ENCODE measurements around the gene NEK4.

NEK4 gene

DNA sequence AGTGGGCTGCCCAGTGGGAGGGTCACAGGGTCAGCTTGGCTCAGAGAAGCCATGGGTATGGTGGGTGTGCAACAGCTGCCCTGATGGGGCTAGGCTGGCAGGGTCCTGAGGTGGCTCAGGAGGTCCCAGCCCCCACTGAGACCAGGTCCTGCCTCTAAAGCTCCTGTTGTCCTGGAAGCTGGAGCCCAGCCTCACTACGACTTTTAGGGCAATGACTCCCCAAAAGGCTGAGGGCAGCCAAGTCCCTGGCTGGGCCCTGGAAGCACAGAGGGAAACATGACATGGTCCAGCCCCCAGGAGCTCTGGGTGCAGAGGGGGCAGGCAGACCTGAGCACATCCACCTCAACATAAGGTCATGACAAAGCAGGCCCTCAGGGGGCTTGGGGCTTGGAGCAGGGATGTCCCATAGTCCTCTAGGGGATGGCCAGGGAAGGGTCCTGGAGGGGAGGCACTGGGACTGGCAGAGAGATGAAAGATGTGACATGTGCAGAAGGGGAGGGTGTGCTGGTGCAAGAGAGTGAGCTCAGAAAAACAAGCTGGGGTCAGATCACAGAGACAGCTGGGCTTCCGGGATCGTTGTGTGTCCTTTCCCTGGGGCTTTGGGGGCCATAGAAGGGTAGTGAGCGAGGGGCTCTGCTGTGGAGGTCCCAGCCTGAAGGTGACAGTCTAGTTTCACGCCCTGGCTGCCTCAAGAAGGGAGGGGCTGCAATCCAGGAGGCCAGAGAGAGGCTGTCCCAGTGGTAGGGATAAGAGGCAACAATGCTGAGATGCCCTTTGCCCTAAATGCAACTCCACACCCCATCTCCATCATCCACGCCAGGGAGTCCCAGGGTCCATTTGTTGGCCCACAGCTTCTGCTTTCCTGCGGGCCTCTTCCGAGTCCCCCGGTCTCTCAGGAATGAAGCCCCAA, 23.2 kb upstream of the NEK4 start:
- Histone ChIP-seq H3K4me3 (no peak overlapping the region), H3K27ac (no peak overlapping the region)

DNA sequence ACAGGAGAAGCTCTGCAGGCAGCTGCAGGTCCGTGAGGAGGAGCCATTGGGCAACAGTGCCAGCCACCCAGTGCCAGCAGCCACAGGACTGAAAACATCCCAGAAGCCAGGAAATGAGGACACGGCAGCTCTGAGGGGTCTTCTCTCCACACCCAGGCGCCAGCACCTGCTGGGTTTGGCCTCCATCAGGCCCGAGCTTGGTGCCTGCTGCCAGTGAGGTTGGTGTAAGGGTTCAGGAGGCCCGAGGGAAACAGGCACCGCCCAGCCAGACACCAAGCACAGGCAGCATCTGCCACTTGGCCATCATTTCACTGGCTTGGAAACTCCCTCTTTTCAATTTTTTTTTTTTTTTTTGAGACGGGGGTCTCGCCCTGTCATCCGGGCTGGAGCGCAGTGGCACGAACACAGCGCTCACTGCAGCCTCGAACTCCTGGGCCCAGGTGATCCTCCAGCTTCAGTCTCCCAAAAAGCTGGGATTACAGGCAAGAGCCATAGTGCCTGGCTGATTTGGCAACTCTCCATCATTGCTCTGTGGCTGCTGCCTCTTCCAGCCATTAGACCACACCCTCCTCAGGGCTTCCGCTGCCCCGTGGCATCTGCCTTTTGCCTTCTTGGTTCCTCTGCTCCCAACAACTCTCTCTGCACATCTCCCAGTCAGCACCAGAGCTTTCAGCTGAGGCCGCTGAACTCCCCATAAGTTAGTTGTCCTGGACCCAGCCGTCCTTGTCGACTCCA, 22.4 kb upstream of the NEK4 start:
- no peak overlapping the region for H3K27ac ChIP-seq
- no peak overlapping the region for H3K4me3 ChIP-seq

DNA sequence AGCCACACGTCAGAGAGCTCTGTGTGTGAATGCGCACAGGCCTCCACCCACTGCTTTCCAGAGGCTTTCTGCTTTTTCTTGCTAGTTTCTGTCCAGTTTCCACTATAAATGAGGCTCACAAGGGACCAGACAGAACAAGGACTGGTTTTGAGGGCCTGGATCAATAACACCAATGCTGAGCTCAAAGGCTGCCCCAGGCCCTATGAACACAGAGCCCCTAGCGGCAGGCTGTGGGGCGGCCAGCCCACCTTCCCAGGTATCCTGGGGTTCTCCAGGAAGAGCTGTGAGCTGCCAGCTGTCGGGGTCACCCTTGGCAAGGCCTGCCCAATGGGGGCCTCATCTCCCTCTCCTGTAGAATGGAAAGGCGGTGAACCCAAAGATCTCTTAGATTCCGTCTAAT, 21.7 kb upstream of the NEK4 start:
- Histone ChIP-seq H3K4me3 (no peak overlapping the region), H3K27ac (no peak overlapping the region)

DNA sequence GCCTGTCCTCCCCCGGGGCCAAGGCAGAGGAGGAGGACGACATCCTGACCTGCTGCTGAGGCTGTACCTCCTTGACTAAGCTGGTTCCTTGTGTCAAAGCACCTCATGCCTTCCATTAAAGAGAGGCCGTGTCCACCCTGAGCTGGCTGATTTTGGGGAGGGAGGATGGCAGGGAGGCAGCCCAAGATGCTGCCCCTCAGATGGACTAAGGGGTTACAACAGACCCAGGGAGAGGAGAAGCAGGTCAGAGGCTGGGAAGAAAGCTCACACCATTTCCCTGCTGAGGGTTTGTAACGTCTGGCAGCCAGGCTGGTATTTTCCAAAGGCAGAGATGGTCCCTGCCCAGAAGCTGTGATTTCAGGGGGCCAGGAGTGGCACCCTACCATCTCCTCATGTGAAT, 21.2 kb upstream of the NEK4 start:
- no peak overlapping the region for H3K27ac ChIP-seq
- H3K4me3 ChIP-seq = no peak overlapping the region

DNA sequence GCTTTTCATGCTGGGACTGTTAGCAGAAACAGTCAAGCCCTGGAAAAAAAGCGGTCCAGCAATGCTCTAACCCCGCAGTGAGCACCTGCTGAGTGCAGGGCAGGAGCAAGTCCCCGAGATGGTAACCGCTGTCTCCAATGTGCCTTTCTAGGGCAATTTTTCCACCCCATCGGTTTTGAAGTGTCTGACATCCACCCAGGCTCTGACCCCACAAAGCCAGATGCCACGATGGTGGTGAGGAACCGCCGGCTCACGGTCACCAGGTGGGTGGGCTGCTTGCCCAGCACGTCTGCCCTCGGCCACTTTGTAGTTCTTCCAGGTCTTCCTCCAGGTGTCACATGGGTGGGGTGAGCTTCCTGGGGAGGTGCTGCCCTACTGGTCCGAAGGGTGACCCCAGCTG, 20.6 kb upstream of the NEK4 start:
- Histone ChIP-seq H3K27ac (no peak overlapping the region), H3K4me3 (no peak overlapping the region)

DNA sequence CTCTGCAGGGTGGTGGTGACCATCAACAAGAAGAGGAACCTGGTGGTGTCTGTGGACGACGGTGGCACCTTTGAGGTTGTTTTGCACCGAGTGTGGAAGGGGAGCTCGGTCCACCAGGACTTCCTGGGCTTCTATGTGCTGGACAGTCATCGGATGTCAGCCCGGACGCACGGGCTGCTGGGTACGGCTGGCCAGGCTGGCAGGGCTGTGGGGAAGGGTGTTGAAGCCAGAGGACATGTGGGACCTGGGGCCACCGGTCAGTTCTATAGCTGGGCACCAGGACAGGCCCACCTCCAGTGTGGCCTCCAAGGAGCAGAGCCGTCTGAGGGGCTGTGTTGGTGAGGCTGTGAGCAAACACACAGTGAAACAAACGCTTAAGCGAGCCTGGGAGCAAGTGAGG, 20.0 kb upstream of the NEK4 start:
- Histone ChIP-seq H3K4me3 (no peak overlapping the region), H3K27ac (no peak overlapping the region)

DNA sequence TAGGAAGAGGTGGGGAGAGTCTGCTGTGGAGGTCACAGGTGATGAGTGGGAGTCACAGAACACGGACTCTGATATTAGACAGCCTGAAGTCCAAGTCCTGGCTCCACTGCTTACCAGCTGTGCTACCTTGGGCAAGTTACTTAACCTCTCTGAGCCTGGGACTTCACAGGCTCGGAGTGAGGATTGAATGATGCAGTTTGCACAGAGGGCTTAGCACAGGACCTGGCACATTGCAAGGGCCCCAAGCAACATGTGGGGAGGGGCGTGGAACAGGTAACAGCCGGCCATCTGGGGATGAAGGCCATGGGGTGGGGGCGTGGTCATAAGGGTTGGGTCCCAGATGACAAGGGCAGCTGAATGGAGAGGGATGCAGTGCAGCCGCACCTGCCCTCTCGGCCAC, 19.6 kb upstream of the NEK4 start:
- no peak overlapping the region for H3K27ac ChIP-seq
- H3K4me3 ChIP-seq = no peak overlapping the region

DNA sequence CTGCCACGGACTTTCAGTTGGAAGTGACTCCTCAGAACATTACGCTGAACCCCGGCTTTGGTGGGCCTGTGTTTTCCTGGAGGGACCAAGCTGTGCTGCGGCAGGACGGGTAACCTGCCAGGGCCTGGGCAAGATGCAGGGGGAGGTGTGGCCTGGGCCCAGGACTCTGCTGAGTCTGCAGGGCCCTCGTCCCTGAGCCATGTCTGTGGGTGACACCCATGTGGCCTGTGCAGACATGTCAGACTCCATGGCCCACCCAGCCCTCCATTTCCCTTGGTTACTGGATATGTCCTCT, 19.0 kb upstream of the NEK4 start:
- no peak overlapping the region for H3K27ac ChIP-seq
- H3K4me3 ChIP-seq = no peak overlapping the region

DNA sequence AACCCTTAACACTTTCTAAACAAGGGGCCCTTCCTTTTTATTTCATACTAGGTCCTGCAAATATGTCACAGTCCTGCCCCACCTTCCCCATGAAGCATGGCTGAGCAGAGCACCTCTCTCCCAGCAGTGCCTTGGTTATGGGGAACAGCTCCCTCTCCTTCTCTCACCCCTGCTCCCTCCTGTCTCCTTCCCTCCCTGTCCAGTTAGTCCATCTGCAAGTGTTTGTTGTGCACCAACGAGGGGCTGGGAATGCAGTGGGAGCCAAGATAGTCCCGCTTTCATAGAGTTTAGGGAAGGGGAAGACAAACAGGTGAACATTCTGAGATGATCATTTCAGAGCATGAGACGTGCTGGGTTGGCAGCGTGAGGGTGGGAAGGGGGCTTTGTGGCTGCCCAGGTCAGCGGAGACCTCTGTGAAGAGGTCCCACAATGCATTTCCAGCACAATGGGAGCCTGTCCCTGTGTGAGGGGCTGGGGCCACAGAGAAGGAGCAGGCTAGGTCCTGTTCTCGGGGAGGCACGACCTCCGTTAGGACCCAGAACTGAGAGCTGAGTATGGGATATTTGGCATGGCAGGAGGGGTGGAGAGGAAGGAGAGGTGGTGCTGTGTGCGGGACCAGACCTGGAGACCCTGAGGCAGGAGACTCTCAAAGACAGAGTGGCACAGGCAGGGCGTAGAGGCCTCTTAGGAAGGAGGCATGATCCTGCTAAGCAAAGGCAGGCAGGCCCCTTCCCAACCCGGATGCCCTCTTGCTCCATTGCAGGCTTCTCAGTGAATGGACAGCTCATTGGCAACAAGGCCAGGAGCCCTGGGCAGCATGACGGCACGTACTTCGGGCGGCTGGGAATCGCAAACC, 18.4 kb upstream of the NEK4 start:
- Histone ChIP-seq H3K4me3 (no peak overlapping the region), H3K27ac (no peak overlapping the region)

DNA sequence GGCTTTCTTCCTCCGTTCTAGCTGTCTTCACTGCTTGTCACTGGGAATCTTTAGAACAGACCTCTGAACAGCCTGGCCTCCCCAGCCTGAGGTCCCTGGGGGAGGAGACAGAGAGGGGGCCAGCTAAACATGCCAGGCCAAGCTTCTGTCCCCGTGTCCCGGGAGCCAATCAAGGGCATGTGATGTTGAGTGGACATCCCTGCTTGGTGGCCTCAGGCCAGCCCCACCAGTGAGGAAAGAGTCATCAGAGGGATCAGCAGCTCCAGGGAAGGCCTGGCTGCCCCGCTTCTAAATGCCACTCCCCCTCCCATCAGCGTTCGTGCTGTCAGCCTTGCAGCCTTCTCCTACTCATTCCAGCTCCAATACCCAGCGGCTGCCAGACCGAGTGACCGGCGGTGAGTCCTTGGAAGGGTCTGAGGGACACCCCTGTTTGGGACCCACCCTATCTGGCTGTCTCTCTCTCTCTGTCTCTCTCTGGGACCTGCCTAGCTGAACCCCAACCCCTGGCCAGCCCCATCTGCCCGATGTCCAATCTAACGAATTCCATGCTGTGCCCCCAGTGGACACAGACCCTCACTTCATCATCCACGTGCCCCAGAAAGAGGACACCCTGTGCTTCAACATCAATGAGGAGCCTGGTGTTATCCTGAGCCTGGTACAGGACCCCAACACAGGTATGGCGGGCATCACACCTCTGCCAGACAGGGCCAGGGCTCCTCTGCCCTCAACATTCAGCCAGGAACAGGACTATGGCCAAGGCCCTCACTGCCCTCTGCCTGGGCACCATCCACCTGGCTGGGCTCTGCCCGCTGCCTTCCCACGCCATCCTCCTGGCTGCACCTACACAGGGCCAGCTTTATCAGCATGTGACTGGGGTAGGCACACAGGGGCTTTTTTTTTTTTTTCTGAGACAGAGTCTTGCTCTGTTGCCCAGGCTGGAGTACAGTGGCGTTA, 17.2 kb upstream of the NEK4 start:
- Histone ChIP-seq H3K27ac (no peak overlapping the region), H3K4me3 (no peak overlapping the region)

DNA sequence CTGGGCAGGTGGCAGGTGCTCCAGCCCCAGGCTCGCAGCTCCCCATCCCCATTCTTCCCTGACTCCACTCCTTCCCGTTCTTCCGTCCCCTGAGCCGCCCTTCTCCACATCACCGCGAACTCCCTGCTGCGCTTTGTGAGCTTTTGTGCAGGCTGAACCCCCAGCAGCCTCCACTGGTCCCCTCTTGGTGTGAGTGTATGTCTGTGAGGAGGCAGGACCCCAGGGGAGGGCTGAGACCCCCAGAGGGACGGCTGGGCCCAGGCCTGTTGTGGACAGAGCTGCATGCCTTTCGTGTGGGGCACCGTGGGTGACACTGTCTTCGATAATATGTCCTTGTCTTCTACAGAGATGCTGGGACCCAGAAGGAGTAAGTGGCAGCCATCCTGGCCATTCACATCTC, 16.5 kb upstream of the NEK4 start:
- no peak overlapping the region for H3K27ac ChIP-seq
- H3K4me3 ChIP-seq = no peak overlapping the region

DNA sequence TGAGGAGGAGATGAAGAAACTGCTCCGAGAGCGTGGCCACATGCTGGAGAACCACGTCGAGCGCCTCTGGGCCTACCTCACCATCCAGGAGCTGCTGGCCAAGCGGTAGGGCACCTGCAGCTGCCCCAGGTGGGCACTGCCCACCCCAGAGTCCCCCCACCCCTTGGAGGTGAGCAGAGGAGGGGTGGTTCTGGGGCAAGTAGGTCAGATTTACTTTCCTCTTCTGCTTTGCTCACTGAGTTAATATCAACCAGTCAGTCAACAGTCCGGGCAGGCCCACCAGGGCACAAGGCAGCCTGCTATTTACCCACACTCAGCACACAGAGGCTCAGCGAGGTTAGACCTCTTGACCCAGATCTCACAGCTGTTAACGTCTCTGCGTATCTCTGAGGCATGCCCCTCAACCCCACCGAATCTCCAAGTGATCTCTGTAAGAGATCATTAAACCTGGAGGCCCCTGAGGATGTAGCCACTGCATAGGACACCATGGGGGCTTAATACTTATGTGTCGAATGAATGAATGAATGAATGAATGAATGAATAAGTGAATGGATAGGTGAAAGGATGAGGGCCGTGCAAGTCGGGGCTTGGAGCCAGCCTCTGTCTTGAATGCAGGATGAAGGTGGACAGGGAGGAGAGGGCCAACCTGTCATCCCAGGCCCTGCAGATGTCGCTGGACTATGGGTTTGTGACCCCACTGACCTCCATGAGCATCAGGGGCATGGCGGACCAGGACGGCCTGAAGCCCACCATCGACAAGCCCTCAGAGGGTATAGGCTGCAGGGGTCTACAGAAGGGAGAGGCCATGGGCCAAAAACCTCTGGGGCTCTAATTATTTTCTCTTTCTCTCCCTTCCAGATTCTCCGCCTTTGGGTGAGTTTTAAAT, 15.8 kb upstream of the NEK4 start:
- no peak overlapping the region for H3K27ac ChIP-seq
- H3K4me3 ChIP-seq = no peak overlapping the region

DNA sequence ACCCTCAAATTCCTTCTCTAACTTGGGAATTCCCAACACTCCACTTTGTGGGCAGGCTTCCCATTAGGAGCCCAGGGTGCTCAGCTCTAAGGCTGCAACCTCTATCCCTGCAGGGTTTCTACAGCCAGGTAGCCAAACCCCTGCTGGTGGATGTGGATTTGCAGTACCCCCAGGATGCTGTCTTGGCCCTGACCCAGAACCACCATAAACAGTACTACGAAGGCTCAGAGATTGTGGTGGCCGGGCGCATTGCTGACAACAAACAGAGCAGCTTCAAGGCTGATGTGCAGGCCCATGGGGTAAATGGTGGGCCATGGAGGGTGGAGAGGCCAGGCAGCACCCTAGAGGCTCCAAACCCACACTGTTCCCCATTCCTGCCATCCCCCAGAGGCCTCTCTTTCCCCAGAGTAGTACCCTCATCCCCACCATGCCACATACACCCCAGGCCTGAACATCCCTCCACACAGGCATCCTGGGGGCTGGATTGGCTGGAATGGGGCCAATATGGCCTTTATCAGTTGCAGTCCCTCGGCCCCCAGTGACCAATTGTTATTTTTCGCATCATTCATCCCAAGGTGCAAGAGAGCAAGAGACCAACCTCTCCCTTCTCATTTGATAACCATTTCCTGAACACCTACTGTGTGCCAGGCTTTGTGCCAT, 14.3 kb upstream of the NEK4 start:
- H3K4me3 ChIP-seq = no peak overlapping the region
- H3K27ac ChIP-seq = no peak overlapping the region

DNA sequence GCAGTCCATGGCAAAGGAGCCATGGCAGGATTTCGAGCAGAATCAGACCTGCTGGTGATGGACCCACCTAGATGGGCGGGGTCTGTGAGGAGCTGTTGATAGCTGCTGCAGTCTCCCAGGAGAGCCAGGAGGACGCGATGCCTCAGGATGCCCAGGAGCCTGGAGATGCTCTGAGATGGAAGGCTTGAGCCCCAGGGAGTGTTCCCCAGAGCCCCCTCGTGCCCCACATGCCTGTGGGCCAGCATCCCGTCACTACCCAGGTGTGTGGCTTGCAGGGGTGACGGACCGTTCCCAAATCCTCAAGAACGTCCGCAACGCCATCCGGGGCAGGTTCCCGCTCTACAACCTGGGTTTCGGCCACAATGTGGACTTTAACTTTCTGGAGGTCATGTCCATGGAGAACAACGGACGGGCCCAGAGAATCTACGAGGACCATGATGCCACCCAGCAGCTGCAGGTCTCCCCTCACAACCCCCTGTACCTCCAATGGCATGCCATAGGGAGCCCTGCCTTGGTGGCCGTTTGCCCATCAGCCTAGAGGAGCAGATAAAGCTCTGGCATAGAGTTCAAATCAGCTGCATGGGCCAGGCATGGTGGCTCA, 13.4 kb upstream of the NEK4 start:
- Histone ChIP-seq H3K27ac (no peak overlapping the region), H3K4me3 (no peak overlapping the region)

DNA sequence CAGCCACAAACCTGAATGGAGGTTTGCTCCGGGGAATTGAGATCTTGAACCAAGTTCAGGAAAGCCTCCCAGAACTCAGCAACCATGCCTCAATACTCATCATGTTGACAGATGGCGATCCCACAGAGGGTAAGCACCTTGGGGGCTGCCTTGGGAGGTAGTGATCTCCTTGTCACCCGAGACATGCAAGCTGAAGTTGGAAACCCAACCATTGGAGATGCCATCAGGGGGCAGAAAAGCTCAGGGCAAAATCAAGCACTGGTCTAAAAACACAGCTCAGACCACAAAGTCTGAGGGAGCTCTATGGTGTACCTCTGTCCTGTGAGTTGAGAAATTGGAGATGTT, 12.4 kb upstream of the NEK4 start:
- H3K27ac ChIP-seq = no peak overlapping the region
- no peak overlapping the region for H3K4me3 ChIP-seq

DNA sequence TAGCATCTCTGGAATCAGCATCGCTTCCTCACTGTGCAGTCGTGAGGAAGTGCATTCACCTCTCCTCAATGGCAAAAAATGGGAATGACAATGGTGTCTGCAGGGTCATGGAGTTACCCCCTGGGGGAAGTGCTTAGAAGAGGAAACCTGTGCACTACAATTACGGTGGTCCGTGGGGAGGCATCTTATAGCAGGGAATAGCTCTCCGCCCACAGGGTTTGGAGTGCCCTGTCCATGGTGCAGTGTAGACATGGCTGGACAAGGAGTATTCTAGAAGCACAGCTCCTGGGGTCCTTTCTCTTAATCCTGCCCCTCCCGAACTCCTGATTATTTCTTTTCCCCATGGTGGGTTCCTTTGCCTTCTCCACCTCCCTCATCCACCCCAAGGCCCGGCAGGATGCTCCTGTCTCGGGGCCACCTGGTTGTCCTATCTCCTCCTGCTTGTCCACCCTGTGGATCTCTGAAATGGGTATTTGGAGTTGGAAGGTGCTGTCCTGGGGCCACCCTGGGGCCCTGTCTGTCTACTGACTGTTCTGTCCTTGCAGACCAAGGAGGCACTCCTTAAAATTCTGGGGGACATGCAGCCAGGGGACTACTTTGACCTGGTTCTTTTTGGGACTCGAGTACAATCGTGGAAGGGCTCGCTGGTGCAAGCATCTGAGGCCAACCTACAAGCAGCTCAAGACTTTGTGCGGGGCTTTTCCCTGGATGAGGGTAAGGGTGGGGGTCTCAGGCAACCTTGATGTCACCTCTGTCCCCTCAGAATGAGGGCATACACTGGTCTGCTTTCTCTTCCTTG, 11.9 kb upstream of the NEK4 start:
- H3K4me3 ChIP-seq = no peak overlapping the region
- no peak overlapping the region for H3K27ac ChIP-seq

DNA sequence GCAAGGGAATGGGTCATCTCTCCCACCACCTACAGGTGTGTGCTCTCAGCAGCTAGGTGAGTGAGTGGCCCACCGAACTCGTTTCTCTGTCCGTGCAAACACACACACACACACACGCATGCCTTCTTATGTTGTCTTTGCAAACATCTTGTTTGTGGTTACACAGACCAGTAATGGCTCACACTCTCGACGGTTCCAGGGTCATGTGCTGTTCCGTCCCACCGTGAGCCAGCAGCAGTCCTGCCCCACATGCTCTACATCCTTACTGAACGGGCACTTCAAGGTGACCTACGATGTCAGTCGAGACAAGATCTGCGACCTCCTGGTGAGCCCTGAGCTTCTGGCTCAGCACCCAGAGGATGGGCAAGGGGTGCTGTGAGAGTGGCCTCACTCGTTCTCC, 11.0 kb upstream of the NEK4 start:
- H3K4me3 ChIP-seq = no peak overlapping the region
- no peak overlapping the region for H3K27ac ChIP-seq
